BE2C (cell line): ENCODE data around the gene SVEP1.
"Not testable (repeated sequence)": the region's sequence is repeated elsewhere in the genome, so short reads cannot be mapped to it uniquely, and the experiment has no call there.

Experiments used
- DNase-seq: peaks from one replicate; pipeline ENCODE4 v3.0.0-alpha.2; 2020
- H3K27me3 ChIP-seq: fragments of 250-450 bp; sonication (Bioruptor Pico); 2 replicates; pipeline ENCODE4 v1.5.1; 2020; ENCODE audit warnings: mild to moderate bottlenecking
- H3K36me3 ChIP-seq: fragments of 250-450 bp; sonication (Bioruptor Pico); 2 replicates; pipeline ENCODE4 v1.5.1; 2020; ENCODE audit warnings: mild to moderate bottlenecking
- H3K4me1 ChIP-seq: fragments of 250-450 bp; sonication (Bioruptor Pico); 2 replicates; pipeline ENCODE4 v1.5.1; 2020
- H3K4me3 ChIP-seq: 2 replicates; pipeline ENCODE4 v1.5.1; 2011; ENCODE audit warnings: low read depth, low read length
- H3K9me3 ChIP-seq: fragments of 250-450 bp; sonication (Bioruptor Pico); 2 replicates; pipeline ENCODE4 v1.5.1; 2020
- TF ChIP-seq, protein P1 (sequence below): IDR thresholded peaks from 2 replicates; pipeline ENCODE4 v1.5.1; 2012; ENCODE audit warnings: mild to moderate bottlenecking, low read depth, low read length

Gene SVEP1

DNA sequence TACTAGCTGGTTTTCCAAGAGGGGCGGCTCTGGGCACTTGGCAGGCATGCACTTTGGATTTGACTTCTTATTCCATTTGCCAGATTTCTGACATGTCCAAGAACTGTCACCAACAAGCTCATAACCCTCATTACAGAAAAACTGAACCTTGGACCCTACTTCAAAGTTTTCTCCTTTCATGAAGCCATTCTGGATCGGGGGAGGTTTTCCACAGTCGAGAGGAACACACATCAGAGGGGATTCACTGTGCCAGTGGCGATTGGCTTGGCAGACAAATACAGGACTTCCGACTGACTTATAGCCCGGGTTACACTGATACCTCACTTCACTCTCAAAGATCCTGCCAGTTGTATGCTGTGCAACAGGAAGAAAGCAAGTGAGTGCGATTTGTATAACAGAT lies 170.9 kb downstream of the SVEP1 start:
- DNase-seq: no peak
- Histone ChIP-seq H3K36me3 (no peaks in the 10 kb centered on the region), H3K4me3 (no peak overlapping the region), H3K27me3 (no peaks in the 10 kb centered on the region), H3K9me3 (no peaks in the 10 kb centered on the region), H3K4me1 (no peaks in the 10 kb centered on the region)
- TF ChIP-seq, protein P1, sequence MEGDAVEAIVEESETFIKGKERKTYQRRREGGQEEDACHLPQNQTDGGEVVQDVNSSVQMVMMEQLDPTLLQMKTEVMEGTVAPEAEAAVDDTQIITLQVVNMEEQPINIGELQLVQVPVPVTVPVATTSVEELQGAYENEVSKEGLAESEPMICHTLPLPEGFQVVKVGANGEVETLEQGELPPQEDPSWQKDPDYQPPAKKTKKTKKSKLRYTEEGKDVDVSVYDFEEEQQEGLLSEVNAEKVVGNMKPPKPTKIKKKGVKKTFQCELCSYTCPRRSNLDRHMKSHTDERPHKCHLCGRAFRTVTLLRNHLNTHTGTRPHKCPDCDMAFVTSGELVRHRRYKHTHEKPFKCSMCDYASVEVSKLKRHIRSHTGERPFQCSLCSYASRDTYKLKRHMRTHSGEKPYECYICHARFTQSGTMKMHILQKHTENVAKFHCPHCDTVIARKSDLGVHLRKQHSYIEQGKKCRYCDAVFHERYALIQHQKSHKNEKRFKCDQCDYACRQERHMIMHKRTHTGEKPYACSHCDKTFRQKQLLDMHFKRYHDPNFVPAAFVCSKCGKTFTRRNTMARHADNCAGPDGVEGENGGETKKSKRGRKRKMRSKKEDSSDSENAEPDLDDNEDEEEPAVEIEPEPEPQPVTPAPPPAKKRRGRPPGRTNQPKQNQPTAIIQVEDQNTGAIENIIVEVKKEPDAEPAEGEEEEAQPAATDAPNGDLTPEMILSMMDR: no peak

DNA sequence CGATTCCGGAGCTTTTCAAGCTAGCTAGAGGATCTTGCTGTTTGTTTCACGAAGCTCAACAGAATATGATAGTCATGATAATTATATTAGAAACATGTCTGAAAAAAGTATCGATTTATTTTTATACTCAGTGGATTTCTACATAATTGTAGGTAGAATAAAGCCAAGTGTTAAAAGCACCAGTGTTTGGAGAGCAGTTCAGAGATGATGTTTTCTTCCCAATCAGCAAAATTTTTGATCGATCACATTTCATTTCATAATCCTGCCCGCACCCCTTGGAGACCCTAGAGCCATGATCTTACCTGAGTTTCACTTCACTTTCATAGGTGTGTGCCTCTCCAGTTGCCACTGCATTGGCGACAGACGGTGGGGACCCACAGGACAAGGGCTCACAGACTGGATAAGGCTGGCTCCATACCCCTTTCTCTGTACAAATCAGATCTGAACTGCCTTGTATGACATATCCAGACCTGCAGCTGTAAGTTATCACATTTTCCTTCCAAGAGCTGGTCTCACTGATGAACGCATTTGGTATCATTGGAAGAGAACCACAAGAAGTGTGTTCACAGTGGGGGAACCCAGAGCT lies 173.6 kb downstream of the SVEP1 start:
- no peaks in the 10 kb centered on the region for H3K36me3 ChIP-seq
- no peaks in the 10 kb centered on the region for H3K4me1 ChIP-seq
- DNase-seq: no peak
- no peak overlapping the region for H3K4me3 ChIP-seq
- TF ChIP-seq, protein P1: no peak
- H3K9me3 ChIP-seq: no peaks in the 10 kb centered on the region
- H3K27me3 ChIP-seq: no peaks in the 10 kb centered on the region

DNA sequence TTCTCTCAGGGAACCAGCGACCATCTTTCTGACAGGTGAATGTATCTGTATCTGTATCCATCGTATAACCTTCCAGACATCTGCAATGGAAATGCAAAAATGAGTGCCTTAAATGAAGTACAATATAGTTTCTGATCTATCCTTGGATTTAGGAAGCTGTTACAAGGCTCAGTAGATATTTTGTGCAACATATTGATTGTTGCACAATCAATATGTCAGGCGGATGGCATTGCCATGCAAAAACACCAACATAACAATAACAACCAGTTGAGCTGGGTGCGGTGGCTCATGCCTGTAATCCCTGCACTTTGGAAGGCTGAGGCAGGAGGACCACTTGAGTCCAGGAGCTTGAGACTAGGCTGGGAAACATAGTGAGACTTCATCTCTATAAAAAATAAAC lies 175.1 kb downstream of the SVEP1 start:
- no peaks in the 10 kb centered on the region for H3K36me3 ChIP-seq
- no peaks in the 10 kb centered on the region for H3K27me3 ChIP-seq
- no peaks in the 10 kb centered on the region for H3K4me1 ChIP-seq
- H3K9me3 ChIP-seq: no peaks in the 10 kb centered on the region
- DNase-seq: no peak
- TF ChIP-seq, protein P1: no peak
- no peak overlapping the region for H3K4me3 ChIP-seq

DNA sequence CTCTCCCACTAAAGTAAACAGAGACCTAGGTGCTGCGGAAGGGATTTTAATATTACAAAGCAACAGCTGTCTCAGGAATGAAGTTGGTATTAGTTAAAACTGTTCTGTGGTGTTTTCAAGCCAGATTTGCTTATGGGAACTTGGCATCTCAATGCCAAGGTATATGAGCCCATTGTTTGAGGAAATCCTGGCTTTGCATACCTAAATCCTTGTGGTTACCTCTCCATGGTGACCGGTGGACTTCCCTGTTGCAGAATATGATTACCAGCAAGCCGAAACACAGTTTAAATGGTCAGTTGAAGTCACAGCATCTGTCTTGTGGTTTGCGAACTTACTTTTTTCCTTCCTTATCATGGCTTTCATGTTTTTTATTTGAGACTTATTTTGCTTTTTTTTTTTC lies 179.6 kb downstream of the SVEP1 start:
- Histone ChIP-seq H3K4me1 (no peaks in the 10 kb centered on the region), H3K9me3 (no peaks in the 10 kb centered on the region), H3K36me3 (no peaks in the 10 kb centered on the region), H3K27me3 (no peaks in the 10 kb centered on the region), H3K4me3 (no peak overlapping the region)
- TF ChIP-seq, protein P1: no peak
- no peak for DNase-seq

DNA sequence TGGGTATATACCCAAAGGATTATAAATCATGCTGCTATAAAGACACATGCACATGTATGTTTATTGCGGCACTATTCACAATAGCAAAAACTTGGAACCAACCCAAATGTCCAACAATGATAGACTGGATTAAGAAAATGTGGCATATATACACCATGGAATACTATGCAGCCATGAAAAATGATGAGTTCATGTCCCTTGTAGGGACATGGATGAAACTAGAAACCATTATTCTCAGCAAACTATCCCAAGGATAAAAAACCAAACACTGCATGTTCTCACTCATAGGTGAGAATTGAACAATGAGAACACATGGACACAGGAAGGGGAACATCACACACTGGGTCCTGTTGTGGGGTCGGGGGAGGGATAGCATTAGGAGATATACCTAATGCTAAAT lies 180.5 kb downstream of the SVEP1 start:
- not testable (repeated sequence) for DNase-seq, H3K27me3 ChIP-seq, H3K4me1 ChIP-seq, H3K4me3 ChIP-seq, H3K9me3 ChIP-seq, H3K36me3 ChIP-seq

DNA sequence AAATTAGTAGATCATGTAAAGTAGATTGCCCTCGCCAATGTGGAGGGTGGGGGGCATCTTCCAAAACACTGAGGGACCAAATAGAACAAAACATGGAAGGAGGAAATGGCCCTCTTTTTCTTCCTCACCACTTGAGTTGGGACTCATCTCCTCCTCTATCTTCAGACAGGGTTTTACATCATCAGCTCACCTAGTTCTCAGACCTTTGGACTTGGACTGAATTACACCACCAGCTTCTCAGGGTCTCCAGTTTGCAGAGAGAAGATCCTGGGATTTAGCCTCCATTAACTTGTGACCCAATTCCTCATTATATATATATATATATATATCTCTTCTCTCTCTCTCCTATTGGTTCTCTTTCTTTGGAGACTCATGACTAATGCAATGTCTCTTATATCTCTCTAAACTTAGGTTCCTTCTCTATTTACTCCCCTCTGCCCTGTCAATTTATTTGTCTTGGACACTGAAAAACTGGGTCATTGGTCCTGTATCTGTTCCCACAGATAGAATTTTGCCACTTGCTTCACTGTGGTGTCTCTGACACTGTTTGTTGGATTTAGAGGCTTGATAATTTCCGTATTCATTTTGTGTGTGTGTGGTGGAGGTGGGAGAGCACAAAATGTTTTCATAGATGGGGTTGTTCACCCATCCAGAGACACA lies 187.6 kb downstream of the SVEP1 start:
- H3K4me3 ChIP-seq: no peak overlapping the region
- no peaks in the 10 kb centered on the region for H3K4me1 ChIP-seq
- DNase-seq: no peak
- H3K36me3 ChIP-seq: no peaks in the 10 kb centered on the region
- no peaks in the 10 kb centered on the region; the same call in 1 of the 2 replicates for H3K9me3 ChIP-seq
- TF ChIP-seq, protein P1: no peak
- H3K27me3 ChIP-seq: no peaks in the 10 kb centered on the region
